ENCODE results near the gene PRKCZ. TPM values are rescaled to one million over a fixed set of nuclear protein-coding genes. Genes with fewer than 3 reads are reported as not detected.

Gene PRKCZ
- total RNA-seq, 1 experiment from 2014 or later: 56.8 TPM

DNA sequence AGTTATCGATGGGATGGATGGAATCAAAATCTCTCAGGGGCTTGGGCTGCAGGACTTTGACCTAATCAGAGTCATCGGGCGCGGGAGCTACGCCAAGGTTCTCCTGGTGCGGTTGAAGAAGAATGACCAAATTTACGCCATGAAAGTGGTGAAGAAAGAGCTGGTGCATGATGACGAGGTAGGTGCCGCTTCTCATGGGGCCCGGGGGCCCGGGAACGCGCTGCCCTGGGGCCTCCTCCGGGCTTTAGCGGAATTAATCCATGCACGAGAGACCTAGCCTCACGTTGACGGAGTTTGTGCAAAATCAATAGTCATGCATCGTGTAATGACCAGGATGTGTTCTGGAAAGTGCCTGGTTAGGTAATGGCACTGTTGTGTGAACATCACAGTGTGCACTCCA, 100.6 kb downstream of the PRKCZ start:
- Histone ChIP-seq H3K4me3 (ENCODE audit: low read length) (no peak overlapping the region), H3K36me3 (ENCODE audit: low read depth, low read length) (peaks cover 23% of the 10 kb centered on the region), H3K4me1 (ENCODE audit: insufficient read depth, low read length) (no peaks in the 10 kb centered on the region), H3K79me2 (ENCODE audit: low read length) (no peaks in the 10 kb centered on the region), H2AFZ (ENCODE audit: low read length) (no peak overlapping the region), H3K4me2 (ENCODE audit: low read length) (no peak overlapping the region), H3K9me3 (ENCODE audit: low read length) (no peaks in the 10 kb centered on the region), H3K9ac (ENCODE audit: low read length) (no peak overlapping the region), H3K27ac (ENCODE audit: low read length) (no peak overlapping the region), H3K27me3 (ENCODE audit: low read length) (no peaks in the 10 kb centered on the region), H4K20me1 (ENCODE audit: low read length) (no peaks in the 10 kb centered on the region), H3F3A (ENCODE audit: low read length, unreplicated experiment) (no peaks in the 10 kb centered on the region), H3K9me2 (replicated peaks; ENCODE audit: low read length) (no peaks in the 10 kb centered on the region)
- intact Hi-C loops (cut with micrococcal nuclease): no loop called here
- POLR2A ChIA-PET (ENCODE audit: unreplicated experiment): no interaction called here
- CTCF ChIA-PET: interaction anchor here (0.8 kb wide), 1 partner anchor 11 kb away, joined by 3 read pairs; no protein-coding TSS in a partner anchor
- BruUV-seq (replicated peaks): no TSS peak
- no peak for ATAC-seq
- TF ChIP-seq, protein P1, sequence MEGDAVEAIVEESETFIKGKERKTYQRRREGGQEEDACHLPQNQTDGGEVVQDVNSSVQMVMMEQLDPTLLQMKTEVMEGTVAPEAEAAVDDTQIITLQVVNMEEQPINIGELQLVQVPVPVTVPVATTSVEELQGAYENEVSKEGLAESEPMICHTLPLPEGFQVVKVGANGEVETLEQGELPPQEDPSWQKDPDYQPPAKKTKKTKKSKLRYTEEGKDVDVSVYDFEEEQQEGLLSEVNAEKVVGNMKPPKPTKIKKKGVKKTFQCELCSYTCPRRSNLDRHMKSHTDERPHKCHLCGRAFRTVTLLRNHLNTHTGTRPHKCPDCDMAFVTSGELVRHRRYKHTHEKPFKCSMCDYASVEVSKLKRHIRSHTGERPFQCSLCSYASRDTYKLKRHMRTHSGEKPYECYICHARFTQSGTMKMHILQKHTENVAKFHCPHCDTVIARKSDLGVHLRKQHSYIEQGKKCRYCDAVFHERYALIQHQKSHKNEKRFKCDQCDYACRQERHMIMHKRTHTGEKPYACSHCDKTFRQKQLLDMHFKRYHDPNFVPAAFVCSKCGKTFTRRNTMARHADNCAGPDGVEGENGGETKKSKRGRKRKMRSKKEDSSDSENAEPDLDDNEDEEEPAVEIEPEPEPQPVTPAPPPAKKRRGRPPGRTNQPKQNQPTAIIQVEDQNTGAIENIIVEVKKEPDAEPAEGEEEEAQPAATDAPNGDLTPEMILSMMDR (conservative IDR thresholded peaks at IDR 0.05; ENCODE audit: low read depth, low read length): no peak
- TF ChIP-seq EZH2phosphoT487 (IDR thresholded peaks at IDR 0.05; ENCODE audit: borderline replicate concordance, low read length): no peak
- TF ChIP-seq EZH2 (IDR thresholded peaks at IDR 0.05; ENCODE audit: low read length, unreplicated experiment): no peak
- no peak for DNase-seq

DNA sequence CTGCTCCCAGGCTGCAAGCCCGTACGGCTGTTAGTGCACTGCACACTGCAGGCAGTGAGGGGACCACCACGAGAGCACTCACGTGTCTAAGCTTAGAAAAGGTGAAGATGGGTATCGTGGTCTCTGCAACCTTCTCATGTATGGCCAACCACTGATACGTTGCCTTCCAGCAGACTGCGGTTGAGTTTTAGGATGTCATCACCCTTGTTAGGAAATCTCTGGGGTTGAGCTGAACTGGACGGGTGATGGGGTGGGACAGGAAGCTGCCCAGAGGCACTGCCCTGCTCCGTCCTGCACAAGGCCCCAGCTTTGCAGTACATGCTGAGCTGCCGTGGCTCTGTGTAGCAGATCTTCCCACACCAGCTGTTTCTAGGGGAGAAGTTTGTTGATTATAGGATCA, 101.0 kb downstream of the PRKCZ start:
- DNase-seq (no peak), ATAC-seq (no peak; the same call in 1 of the 2 replicates)
- H3K79me2 ChIP-seq (ENCODE audit: low read length): no peaks in the 10 kb centered on the region
- no peaks in the 10 kb centered on the region for H3K27me3 ChIP-seq (ENCODE audit: low read length)
- H2AFZ ChIP-seq (ENCODE audit: low read length): no peak overlapping the region
- POLR2A ChIA-PET (ENCODE audit: unreplicated experiment): interaction anchor here (0.6 kb wide), 1 partner anchor 38 kb away, joined by 5 read pairs; no protein-coding TSS in a partner anchor
- no peaks in the 10 kb centered on the region for H3K4me1 ChIP-seq (ENCODE audit: insufficient read depth, low read length)
- intact Hi-C loops (cut with micrococcal nuclease): no loop called here
- H3K27ac ChIP-seq (ENCODE audit: low read length): no peak overlapping the region
- TF ChIP-seq EZH2 (IDR thresholded peaks at IDR 0.05; ENCODE audit: low read length, unreplicated experiment) (no peak), EZH2phosphoT487 (IDR thresholded peaks at IDR 0.05; ENCODE audit: borderline replicate concordance, low read length) (no peak)
- TF ChIP-seq, protein P1 (conservative IDR thresholded peaks at IDR 0.05; ENCODE audit: low read depth, low read length): no peak
- H3K36me3 ChIP-seq (ENCODE audit: low read depth, low read length): peaks cover 23% of the 10 kb centered on the region
- CTCF ChIA-PET: no interaction called here
- no peaks in the 10 kb centered on the region for H3K9me3 ChIP-seq (ENCODE audit: low read length)
- H3K9me2 ChIP-seq (replicated peaks; ENCODE audit: low read length): no peaks in the 10 kb centered on the region
- H4K20me1 ChIP-seq (ENCODE audit: low read length): no peaks in the 10 kb centered on the region
- no peak overlapping the region for H3K4me3 ChIP-seq (ENCODE audit: low read length)
- no peaks in the 10 kb centered on the region for H3F3A ChIP-seq (ENCODE audit: low read length, unreplicated experiment)
- no peak overlapping the region for H3K4me2 ChIP-seq (ENCODE audit: low read length)
- H3K9ac ChIP-seq (ENCODE audit: low read length): no peak overlapping the region
- BruUV-seq (replicated peaks): no TSS peak

DNA sequence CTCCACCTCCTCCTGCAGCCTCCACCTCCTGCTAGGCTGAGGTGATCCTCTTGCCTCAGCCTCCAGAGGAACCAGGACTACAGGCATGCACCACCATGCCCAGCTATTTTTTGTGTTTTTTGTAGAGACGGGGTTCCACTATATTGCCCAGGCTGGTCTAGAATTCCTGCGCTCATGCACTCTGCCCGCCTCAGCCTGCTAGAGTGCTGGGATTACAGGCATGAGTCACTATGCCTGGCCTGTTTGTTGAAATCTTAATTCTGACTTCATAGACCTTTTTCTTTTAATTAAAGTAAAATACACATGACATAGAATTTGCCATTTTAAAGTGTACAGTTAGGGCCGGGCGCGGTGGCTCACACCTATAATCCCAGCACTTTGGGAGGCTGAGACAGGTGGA, 101.7 kb downstream of the PRKCZ start:
- no peak overlapping the region for H3K4me2 ChIP-seq (ENCODE audit: low read length)
- no TSS peak for BruUV-seq (replicated peaks)

More for the DNA sequence above, 101.7 kb downstream of the PRKCZ start:
- Histone ChIP-seq H3K9me3 (ENCODE audit: low read length) (no peaks in the 10 kb centered on the region), H3K27ac (ENCODE audit: low read length) (no peak overlapping the region), H3K79me2 (ENCODE audit: low read length) (no peaks in the 10 kb centered on the region), H4K20me1 (ENCODE audit: low read length) (no peaks in the 10 kb centered on the region), H3K27me3 (ENCODE audit: low read length) (no peaks in the 10 kb centered on the region), H3F3A (ENCODE audit: low read length, unreplicated experiment) (no peaks in the 10 kb centered on the region), H3K9ac (ENCODE audit: low read length) (no peak overlapping the region), H3K36me3 (ENCODE audit: low read depth, low read length) (peaks cover 17% of the 10 kb centered on the region), H3K9me2 (replicated peaks; ENCODE audit: low read length) (no peaks in the 10 kb centered on the region), H3K4me1 (ENCODE audit: insufficient read depth, low read length) (no peaks in the 10 kb centered on the region), H3K4me3 (ENCODE audit: low read length) (no peak overlapping the region), H2AFZ (ENCODE audit: low read length) (no peak overlapping the region)
- ATAC-seq (no peak; the same call in 1 of the 2 replicates), DNase-seq (no peak)
- ChIA-PET CTCF (no interaction called here), POLR2A (ENCODE audit: unreplicated experiment) (no interaction called here)
- no peak for TF ChIP-seq EZH2 (IDR thresholded peaks at IDR 0.05; ENCODE audit: low read length, unreplicated experiment)
- no peak for TF ChIP-seq EZH2phosphoT487 (IDR thresholded peaks at IDR 0.05; ENCODE audit: borderline replicate concordance, low read length)
- TF ChIP-seq, protein P1 (conservative IDR thresholded peaks at IDR 0.05; ENCODE audit: low read depth, low read length): no peak
- intact Hi-C loops (cut with micrococcal nuclease): no loop called here

Measured in PC-3 (cell line).